GM19240 (cell line): Measurements from ENCODE around the gene HNRNPLL.

Experiments used
- DNase-seq: peaks from one replicate; pipeline ENCODE4 v3.0.0; 2011; ENCODE audit warnings: low spot score; ENCODE audit not compliant: insufficient read length

HNRNPLL gene

DNA sequence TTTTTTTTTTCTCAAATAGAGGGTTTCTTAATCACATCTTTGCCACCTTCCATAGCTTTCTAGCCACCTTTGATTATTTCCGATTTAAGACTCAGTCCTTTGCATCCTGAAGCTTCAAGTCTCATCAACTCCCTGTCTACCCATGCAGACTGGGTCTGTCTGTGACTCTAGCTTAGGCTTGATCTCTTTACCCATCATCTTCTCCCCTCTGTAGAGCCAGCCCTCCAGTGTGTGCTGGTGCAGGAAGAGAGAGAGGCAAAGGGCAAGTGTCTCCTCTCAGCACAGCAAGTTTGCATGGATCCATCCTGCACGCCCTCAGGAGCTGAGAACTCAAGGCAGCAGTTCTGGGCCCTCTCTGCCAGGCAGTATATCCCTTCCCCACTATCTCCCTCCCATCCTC, 70.4 kb downstream of the HNRNPLL start:
- no peak for DNase-seq

DNA sequence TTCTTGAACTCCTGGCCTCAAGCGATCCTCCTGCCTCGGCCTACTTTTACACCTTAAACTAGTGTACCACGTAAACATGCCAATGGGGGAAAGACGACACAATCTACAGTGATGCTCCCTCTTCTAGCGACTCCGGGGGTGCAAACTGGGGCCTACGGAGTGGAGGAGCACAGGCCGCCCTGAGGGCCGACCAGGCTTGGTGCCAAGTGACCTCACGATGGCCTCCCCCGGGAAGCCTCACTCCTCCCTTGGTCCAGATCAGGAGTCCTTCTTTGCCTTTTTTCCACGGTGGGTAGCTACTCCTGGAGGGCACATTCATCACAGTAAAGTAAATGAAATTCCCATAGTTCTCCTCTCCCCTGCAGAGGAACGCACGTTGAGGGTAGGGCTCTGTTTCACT, 73.5 kb downstream of the HNRNPLL start:
- no peak for DNase-seq

DNA sequence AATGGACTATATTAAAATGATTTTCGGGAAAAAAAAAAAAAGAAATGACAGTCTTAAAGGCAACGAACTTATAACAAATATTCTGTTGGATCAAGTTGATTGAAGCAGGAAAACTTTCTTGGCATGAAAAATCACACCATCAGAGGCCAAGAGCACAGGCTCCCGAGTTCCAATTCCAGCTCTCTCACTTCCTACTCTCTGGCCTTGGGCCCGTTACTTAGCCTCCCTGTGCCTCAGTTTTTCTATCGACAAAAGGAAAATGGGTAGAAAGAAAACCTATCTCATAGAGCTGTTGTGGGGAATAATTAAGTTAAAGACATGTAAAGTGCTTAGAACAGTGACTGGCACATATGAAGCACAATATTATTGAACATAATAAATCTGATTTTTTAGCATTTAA, 74.2 kb downstream of the HNRNPLL start:
- no peak for DNase-seq

DNA sequence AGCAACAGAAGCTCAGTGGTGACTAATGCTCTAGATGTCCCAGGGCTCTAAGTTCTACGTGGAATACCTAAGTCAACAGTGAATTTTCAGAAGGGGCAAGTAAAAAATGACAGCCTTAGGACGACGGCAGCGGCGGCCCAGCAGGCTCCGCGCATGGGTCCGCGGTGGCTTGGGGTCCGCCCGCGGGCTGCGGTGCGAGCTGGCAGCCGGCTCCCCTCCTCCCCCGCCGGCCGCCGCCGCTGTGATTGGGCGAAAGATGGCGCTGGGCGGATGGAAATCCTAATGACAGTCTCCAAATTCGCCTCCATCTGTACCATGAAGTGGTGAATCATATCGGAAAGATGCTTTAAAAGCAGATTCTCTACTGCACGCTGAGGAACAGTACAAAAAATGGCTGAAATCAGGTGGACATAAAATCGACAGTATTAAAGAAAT, 74.7 kb downstream of the HNRNPLL start:
- DNase-seq = no peak

DNA sequence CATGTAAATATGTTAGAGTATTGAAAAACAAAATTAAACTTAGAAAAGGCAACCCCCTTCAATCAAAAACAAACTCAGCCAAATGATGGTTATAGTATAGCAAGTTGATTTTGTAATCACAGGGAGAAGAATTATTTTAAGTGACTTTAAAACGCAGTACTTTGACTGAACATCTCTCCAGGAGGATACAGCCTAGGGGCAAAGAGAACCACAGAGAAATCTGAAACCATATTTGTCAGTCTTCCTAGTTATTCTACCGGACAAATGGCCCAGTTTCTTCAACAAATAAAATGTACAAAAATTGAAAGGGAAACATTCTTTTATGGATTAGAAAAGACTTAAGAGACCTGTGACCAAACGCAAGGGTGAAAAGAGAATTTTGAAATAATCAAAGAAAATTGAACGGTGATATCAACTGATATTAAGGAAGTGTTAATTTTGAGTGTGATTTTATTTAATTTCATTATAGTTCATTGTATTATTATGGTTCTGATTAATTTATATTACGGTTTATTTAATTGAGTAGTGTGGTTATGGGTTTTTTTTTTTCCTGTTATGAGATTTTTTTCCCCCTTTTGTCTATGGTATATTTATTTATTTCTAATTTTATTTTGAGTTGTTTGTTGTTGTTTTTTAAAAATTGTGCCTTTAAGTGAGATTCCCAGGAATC, 75.3 kb downstream of the HNRNPLL start:
- no peak for DNase-seq

DNA sequence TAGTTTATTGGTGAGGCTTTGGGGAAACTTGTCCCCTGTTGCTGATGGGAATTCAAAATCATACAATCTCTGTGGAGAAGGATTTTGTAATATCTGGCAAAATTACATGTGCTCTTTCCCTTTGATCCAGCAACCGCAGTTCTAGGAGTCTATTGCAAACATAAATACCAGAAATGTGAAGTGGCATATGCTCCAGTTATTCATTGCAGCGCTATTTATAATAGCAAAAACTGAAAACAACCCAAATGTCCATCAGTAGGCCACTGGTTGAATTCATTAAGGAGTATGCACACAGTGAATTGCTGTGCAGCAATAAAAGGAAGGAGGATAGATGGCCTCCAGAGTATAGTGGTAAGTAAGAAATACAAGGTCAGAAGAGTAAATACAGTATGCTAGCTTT, 76.5 kb downstream of the HNRNPLL start:
- no peak for DNase-seq

DNA sequence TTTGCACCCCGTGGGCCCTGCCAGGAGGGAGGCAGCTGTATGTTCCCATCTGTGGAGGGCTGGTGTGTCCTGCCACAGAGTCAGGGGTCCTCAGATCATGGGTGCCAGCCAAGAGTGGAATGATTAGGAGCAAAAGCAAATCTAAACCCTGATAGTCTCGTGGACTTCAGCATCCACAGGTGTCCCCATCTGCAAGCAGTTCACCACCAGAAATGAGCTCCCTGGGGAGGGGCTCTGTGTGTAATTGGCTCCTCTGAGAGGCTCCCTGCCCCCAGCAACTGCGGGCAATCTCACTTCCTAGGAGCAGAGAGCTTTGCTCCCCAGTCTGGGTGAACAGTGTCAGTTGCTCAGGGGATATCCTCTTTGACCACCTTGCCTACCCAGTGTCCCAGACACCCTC, 78.1 kb downstream of the HNRNPLL start:
- DNase-seq = no peak

DNA sequence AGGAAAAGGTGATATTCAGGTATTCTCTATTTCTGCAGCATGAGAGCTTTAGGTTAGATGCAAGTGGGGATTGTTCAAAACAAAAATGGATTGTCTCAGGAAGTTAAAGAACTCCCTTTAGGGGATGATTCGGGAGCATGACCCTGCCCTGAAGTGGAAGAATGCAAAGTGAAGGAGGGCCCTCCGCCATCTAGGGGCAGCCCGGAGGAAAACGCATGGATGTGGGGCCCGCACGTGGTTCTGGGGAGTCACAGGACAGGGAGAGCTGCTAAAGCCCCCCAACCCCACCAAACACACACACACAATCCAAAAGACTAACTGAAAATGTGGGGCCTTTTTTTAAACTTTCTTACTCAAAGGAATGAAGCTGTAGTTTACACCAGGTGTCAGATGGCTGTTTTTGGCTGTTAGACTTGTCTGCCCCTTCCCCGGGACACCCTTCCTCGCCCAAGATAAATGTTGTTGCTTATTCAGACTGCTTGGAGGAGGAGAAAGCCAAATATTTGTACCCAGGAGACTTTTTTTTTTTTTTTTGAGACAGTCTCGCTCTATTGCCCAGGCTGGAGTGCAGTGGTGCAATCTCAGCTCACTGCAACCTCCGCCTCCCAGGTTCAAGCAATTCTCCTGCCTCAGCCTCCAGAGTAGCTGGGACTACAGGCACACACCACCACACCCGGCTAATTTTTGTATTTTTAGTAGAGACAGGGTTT, 78.8 kb downstream of the HNRNPLL start:
- no peak for DNase-seq

DNA sequence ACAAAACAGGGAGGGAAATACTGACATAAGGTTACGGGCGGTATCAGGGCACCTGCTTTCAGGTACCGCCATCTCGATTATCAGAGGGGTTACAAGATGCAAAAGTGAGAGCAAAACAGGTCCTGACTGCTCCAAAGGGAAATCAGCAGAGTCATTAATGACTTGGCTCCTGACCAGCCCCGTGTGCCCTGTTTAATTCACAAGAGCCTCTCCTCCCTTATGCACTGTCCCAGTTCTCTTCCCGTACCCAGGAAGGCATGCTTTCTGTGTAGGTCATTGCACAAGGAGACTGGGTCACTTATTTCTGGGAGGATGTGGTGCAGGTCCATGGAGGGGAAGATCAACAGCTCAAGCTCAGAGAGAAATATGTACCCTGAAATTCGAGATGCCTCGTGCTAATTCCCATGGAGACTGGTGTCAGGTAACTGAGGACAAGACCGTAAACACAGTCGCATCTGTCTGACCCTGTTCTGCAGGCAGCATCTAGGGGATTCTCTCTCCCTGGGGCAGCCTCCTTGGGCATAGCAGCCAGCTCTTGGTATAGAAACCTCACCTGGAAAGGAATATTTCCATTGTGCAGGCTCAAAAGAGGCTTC, 79.9 kb downstream of the HNRNPLL start:
- no peak for DNase-seq

DNA sequence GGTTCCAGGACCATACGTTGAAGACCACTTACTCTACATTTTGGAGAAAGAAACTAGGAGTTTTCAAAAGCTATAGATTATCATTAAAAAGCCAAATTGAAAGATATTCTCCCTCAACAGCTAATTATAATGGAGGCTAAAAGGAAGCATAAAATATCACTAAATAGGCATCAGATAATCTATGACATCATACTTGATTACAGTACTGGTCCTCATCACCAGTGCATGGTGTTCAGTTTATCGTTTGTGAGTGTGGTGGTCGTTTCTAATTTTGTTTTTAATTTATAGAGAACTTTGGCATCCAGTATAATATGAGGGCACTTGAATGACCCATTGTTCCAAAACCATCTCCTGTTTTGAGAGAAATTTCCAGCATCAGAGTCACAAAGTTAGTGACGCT, 80.9 kb downstream of the HNRNPLL start:
- no peak for DNase-seq

DNA sequence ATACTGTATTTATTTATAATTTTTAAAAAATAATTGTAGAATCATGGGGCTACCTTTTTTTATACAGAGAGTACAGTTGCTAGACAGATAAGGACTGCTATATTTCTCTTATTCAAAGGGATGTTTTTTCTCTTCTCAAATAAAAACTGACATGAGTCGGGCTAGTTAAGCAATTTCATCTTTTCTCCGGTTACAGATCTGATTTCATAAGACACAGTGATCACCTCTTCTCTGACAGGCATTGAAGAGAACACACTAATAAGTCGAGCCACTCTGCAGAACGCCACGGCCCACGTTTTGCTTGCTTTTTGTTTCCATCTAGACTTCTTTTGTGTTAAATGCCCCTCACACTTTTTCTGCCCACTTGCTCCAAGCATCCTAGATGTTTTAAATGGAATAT, 85.4 kb downstream of the HNRNPLL start:
- no peak for DNase-seq

DNA sequence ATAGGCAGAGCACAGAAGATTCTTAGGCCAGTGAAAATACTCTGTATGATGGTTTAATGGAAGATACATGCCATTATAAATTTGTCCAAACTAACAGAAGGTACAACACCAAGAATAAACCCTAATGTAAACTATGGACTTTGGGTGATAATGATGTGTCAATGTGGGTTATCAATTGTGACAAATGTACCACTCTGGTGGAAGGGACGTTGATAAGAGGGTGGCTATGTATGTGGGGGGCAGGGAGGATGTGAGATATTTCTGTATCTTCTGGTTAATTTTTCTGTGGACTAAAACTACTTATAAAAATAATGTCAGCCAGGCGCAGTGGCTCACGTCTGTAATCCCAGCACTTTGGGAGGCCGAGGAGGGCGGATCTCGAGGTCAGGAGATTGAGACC, 86.2 kb downstream of the HNRNPLL start:
- DNase-seq = no peak

DNA sequence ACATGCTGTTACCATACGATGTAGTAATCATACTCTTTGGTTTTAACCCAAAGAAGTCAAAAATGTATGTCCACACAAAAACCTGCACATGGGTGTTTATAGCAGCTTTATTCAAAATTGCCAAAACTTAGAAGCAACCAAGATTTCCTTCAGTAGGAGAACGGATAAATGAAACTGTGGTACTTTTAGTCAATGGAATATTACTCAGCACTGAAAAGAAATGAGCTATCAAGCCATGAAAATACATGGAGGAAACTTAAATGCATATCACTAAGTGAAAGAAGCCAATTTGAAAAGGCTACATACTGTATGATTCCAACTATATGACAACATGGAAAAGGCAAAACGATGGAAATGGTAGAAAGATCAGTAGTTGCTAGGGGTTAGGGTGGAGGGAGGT, 86.6 kb downstream of the HNRNPLL start:
- DNase-seq = no peak

DNA sequence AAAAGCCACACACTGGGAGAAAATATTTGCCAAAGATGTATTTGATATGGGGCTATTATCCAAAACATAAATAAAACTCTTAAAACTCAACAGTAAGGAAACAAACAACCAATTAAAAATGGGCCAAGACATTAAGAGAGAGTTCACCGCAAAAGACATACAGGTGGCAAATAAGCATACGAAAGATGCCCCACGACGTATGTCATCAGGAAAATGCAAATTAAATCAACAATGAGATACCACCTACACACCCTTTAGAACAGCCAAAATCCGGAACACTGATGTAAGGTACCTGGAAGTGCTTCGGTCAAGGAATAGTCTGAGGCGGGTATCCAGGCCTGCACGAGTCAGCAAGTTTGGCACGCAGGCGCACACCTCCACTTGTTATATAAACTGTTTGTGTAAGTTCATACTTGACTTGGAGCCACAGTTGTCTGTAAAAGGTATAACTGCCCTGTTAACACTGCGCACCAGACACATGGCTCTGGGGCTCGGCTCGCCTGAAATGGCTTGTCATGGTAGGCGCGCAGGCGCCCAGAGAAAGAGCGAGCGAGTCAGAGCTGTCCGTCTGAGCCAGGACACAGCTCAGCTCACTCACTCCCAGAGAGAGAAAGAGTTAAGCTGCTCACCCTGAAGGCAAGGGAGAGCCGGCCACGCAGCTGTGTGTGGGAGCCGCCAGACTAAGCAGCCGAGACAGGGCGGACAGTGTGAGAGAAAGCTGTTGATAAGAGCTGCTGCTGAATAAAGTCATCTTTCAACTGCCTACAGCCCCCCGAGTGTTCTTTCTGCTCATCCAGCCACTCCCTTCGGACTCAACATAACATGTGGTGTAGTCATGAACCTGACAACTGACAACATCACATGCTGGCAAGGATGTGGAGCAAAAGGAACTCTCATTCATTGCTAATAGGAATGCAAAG, 87.3 kb downstream of the HNRNPLL start:
- no peak for DNase-seq

DNA sequence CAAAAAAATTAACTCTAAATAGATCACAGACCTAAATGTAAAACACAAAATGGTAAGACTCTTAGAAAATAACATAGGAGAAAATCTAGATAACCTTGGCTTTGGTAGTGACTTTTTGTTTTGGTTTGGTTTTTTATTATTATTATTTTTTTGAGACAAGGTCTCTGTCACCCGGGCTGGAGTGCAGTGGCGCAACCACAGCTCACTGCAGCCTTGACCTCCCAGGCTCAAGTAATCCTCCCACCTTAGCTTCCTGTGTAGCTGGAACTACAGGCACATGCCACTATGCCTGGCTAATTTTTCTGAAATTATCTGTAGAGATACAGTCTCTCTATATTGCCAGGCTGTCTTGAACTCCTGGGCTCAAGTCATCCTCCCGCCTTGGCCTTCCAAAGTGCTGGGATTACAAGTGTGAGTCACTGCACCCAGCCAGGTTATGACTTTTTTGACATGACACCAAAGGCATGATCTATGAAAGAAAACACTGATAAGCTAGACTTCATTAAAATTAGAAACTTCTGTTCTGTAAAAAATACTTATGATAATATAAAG, 88.0 kb downstream of the HNRNPLL start:
- DNase-seq = no peak

DNA sequence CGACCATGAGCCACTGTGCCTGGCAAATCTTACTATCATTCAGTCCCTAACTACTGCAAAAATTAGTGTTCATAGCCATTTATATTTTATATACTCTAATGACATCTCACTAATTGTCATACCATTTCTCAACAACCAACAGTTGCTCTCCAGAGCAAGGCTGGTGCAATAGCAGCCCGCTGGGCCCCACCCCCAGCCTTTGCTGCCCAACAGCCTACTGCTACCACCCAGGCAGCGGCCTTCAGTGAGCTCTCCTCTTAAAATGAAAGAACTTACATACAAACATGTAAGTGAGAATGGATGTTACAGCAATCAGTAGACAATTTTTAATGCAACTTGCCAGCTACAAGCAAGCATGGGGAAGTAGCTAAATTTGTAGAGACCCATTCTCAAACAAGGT, 90.5 kb downstream of the HNRNPLL start:
- DNase-seq = no peak
